GM12801 (cell line): Measurements from ENCODE around the gene PRPSAP2.

Experiments used
- CTCF ChIP-seq: IDR thresholded peaks from one replicate; pipeline ENCODE4 v1.5.1; 2011; ENCODE audit warnings: control low read depth; ENCODE audit not compliant: insufficient read length; ENCODE audit errors: extremely low read depth

The PRPSAP2 gene

GRCh38 chr17:18888766-18889290 is 30.9 kb downstream of the PRPSAP2 start:
- TF ChIP-seq CTCF = no peak

- no peak for TF ChIP-seq CTCF
These were observed 31.7 kb downstream of the PRPSAP2 start for GRCh38 chr17:18889658-18890057.

- TF ChIP-seq CTCF = no peak
These were observed 33.6 kb downstream of the PRPSAP2 start for GRCh38 chr17:18891541-18891940.

- no peak for TF ChIP-seq CTCF
These were observed 38.2 kb downstream of the PRPSAP2 start for GRCh38 chr17:18896146-18896545.

GRCh38 chr17:18896947-18897346 is 39.0 kb downstream of the PRPSAP2 start:
- TF ChIP-seq CTCF = no peak

GRCh38 chr17:18904482-18904881 is 46.6 kb downstream of the PRPSAP2 start:
- no peak for TF ChIP-seq CTCF

GRCh38 chr17:18905226-18905625 is 47.3 kb downstream of the PRPSAP2 start:
- TF ChIP-seq CTCF = no peak

GRCh38 chr17:18910326-18910725 is 52.4 kb downstream of the PRPSAP2 start:
- TF ChIP-seq CTCF = no peak
